ENCODE data around the gene SHROOM2.

DNA sequence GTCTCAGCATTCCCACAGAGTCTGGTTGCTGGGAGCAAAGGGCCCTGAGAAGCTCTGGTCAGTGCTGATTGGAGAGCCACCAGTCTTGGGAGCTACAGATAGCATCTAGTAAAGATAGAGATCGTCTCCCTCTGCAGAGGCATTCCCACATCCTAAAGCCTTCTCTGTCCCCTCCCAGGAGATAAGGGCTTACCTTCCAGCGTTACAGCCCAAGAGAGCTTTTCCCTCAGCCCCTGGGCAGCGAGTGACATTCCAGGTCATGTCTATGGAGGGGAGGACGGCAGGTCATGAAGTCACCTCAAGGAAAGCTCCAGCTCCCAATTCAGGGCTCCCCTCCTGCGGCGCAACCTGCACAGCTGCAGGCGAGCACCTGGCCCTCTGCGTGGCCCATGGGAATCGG lies 210.8 kb downstream of the SHROOM2 start:
- TF ChIP-seq ELF4 (IDR thresholded peaks at IDR 0.05), result no peak
- TF ChIP-seq FOXM1 (IDR thresholded peaks at IDR 0.05; ENCODE audit: borderline replicate concordance), result no peak
- no peak for TF ChIP-seq ZNF384 (IDR thresholded peaks at IDR 0.05)
- TF ChIP-seq BHLHE40 (IDR thresholded peaks at IDR 0.05; ENCODE audit: borderline replicate concordance), result no peak
- no peak for TF ChIP-seq LEF1 (IDR thresholded peaks at IDR 0.05; ENCODE audit: borderline replicate concordance)
- TF ChIP-seq FOXA1 (IDR thresholded peaks at IDR 0.05), result no peak
- no peak for TF ChIP-seq FOXK2 (IDR thresholded peaks at IDR 0.05)
- TF ChIP-seq TARDBP (IDR thresholded peaks at IDR 0.05), result no peak
- no peak for TF ChIP-seq SP1 (IDR thresholded peaks at IDR 0.05)
- no peak for TF ChIP-seq L3MBTL2 (conservative IDR thresholded peaks at IDR 0.05)
- no peak for TF ChIP-seq SUZ12 (IDR thresholded peaks at IDR 0.05)
